Lung (tissue), 16 donors: ENCODE results near the gene TOE1. TPM values are rescaled to one million over a fixed set of nuclear protein-coding genes. Genes with fewer than 3 reads are reported as not detected.
"Not testable (repeated sequence)": the region's sequence is repeated elsewhere in the genome, so short reads cannot be mapped to it uniquely, and the experiment has no call there.

Experiments used
- ATAC-seq: fragments of 200-7000 bp; cut with Tn5 transposase; one replicate; pipeline ENCODE4 v1.9.1; 2020; ENCODE audit warnings: moderate number of reproducible peaks; ENCODE audit not compliant: insufficient read depth, low FRiP score
- DNase-seq, 3 donors: peaks; one replicate each; pipeline ENCODE4 v3.0.0-alpha.2; 2013 to 2017
- H3K27ac ChIP-seq, 2 donors: one replicate each; pipeline ENCODE4 v1.5.1; 2013; ENCODE audit warnings: mild to moderate bottlenecking in 2 of 2, moderate library complexity in 2 of 2, control low read depth in 1 of 2, inconsistent platforms in 1 of 2, low read depth in 1 of 2, low read length in 1 of 2
- H3K27me3 ChIP-seq, 3 donors: one replicate each; pipeline ENCODE4 v1.5.1; 2013; ENCODE audit warnings: low read length in 2 of 3; ENCODE audit not compliant: control insufficient read depth in 3 of 3, insufficient read depth in 3 of 3
- H3K36me3 ChIP-seq, 4 donors: one replicate each; pipeline ENCODE4 v1.5.1; 2013; ENCODE audit warnings: low read length in 4 of 4, mild to moderate bottlenecking in 1 of 4, moderate library complexity in 1 of 4; ENCODE audit not compliant: control insufficient read depth in 4 of 4, insufficient read depth in 4 of 4
- H3K4me1 ChIP-seq, 5 donors: one replicate each; pipeline ENCODE4 v1.5.1; 2013; ENCODE audit warnings: low read length in 5 of 5, mild to moderate bottlenecking in 2 of 5, moderate library complexity in 1 of 5; ENCODE audit not compliant: control insufficient read depth in 5 of 5, insufficient read depth in 5 of 5
- H3K4me3 ChIP-seq: one replicate; pipeline ENCODE4 v1.5.1; 2013; ENCODE audit warnings: mild to moderate bottlenecking, control low read depth, moderate library complexity
- H3K9ac ChIP-seq, 2 donors: one replicate each; pipeline ENCODE4 v1.5.1; 2013; ENCODE audit warnings: low read length in 2 of 2, control low read depth in 1 of 2; ENCODE audit not compliant: insufficient read depth in 1 of 2
- H3K9me3 ChIP-seq, 4 donors: one replicate each; pipeline ENCODE4 v1.5.1; 2013; ENCODE audit warnings: low read length in 3 of 4, mild to moderate bottlenecking in 1 of 4, moderate library complexity in 1 of 4; ENCODE audit not compliant: control insufficient read depth in 4 of 4, insufficient read depth in 3 of 4
- CTCF ChIP-seq: IDR thresholded peaks from 2 replicates; pipeline ENCODE4 v1.5.1; 2012; ENCODE audit warnings: mild to moderate bottlenecking; ENCODE audit errors: control extremely low read depth, extremely low read depth
- WGBS, 2 donors: extraction: QIAGEN DNeasy Blood & Tissue Kit; methylation state at CpG; one replicate each; pipeline ENCODE4 v1.1.7; 2013; 5-methylcytosine and 5-hydroxymethylcytosine counted together
- long read RNA-seq, 5 donors: transcript quantifications; one replicate each; lab custom pipeline, GENCODE V29; 2026
- polyA plus RNA-seq, 2 donors: library from polyadenylated mRNA; stranded (reverse); fragments of 200-250 nt; gene quantifications; one replicate each; pipeline ENCODE4 v1.2.1, GENCODE V29; 2013
- total RNA-seq, 2 donors: library from RNA; depleted of rRNA in 1 of 2; stranded (reverse); fragments of >200 nt in 1 of 2; gene quantifications; one replicate each; pipeline ENCODE4 v1.2.1, GENCODE V29; 2014 to 2021
- donor health status: control.
- donor health status: control.
- donor health status: Bipolar disorder and iron deficiency.
- donor health status: healthy.
- donor health status: DM: yes; HTN: yes; CAD: no.

Gene TOE1
- total RNA-seq (10 to 100 TPM in 1 of 2 donors, 1 to 10 TPM in 1; 6.4 to 10.9 TPM), polyA plus RNA-seq (10 to 100 TPM in 1 of 2 donors, 1 to 10 TPM in 1; 5.3 to 10.6 TPM)
- long read RNA-seq, donor 1, partial matches to known transcripts, result 0 of 3 reads
- long read RNA-seq, donor 1, other reads (novel, unspliced or antisense), result 0 of 3 reads
- long read RNA-seq, donor 2, result 0 reads
- long read RNA-seq, donor 3, partial matches to known transcripts, result 8 of 10 reads
- long read RNA-seq, donor 3, other reads (novel, unspliced or antisense), result 0 of 10 reads
- long read RNA-seq, donor 4, partial matches to known transcripts, result 6 of 7 reads
- long read RNA-seq, donor 4, other reads (novel, unspliced or antisense), result 0 of 7 reads
- long read RNA-seq, donor 5, partial matches to known transcripts, result 18 of 22 reads
- long read RNA-seq, donor 5, other reads (novel, unspliced or antisense), result 0 of 22 reads

GRCh38 chr1:45339789-45340558 lies at the start of gene TOE1, which contains the start of gene MUTYH:
TSS of gene TOE1 (plus strand) at chr1:45340170. CDS start at chr1:45340253, 83 bp downstream.
TSS of gene MUTYH (minus strand) at chr1:45340440. CDS start at chr1:45334505, 5,935 bp downstream.
- no peak for TF ChIP-seq CTCF
- H3K36me3 ChIP-seq, result peaks cover 5 to 30% (median 17%) of the 10 kb centered on the region in 4 donors
- peak within 1 kb of the TSS; percentile 92 to 99 for H3K27ac ChIP-seq
- peak within 1 kb of the TSS; percentile 80 for H3K4me3 ChIP-seq
- peak within 1 kb of the TSS; percentile 61 to 89 for H3K9ac ChIP-seq
- ATAC-seq, result peak; percentile 95
- 1% methylated on average over 67 to 70 of the region's 70 CpGs for WGBS, 2 donors
- peaks cover 3 to 12% (median 10%) of the 10 kb centered on the region in 5 donors for H3K4me1 ChIP-seq
- DNase-seq, result peak; percentile 91 to 95 (median 95)
- no peaks in the 10 kb centered on the region for H3K9me3 ChIP-seq
- no peaks in the 10 kb centered on the region for H3K27me3 ChIP-seq

DNA sequence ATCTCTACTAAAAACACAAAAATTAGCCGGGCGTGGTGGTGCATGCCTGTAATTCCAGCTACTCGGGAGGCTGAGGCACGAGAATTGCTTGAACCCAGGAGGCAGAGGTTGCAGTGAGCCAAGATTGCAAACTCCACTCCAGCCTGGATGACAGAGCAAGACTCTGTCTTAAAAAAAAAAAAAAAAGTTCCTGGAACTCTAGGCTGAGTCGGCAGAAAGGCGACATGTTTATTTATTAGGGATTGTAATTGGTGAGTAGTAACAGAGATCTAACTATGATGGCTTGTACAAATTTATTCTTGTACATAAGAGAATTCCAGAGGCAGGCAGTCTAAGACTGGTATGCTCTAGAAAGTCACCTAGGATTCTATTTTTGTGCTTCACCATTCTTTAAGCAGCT lies 49.0 kb upstream of the TOE1 start:
- H3K4me1 ChIP-seq, H3K27ac ChIP-seq, H3K36me3 ChIP-seq, DNase-seq, H3K9ac ChIP-seq, ATAC-seq, H3K27me3 ChIP-seq, H3K4me3 ChIP-seq, H3K9me3 ChIP-seq: not testable (repeated sequence)
- 78 to 82% methylated on average over 6 of the region's 6 CpGs for WGBS, 2 donors

DNA sequence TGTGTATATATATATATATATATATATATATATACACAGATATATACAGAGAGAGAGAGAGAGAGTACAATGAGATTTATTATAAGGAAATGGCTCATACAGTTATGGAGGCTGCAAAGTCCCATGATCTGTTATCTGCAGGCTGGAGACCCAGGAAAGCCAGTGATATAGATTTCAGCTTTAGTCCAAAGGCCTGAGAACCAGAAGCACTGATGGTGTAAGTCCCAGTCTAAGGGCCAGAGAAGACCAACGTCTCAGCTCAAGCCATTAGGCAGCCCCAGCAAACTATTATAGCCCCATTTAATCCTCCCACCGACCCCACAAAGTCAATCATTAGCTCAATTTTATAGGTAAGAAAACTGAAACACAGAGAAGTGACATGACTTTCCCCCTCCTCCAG lies 48.3 kb upstream of the TOE1 start:
- Histone ChIP-seq H3K9me3 (no peaks in the 10 kb centered on the region), H3K9ac (no peak overlapping the region), H3K4me1 (no peaks in the 10 kb centered on the region), H3K36me3 (no peaks in the 10 kb centered on the region), H3K27ac (no peak overlapping the region), H3K27me3 (no peaks in the 10 kb centered on the region), H3K4me3 (no peak overlapping the region)
- no peak for TF ChIP-seq CTCF
- 82 to 85% methylated on average over 2 of the region's 2 CpGs for WGBS, 2 donors
- ATAC-seq (no peak), DNase-seq (no peak)

GRCh38 chr1:45297666-45298356 lies 42.2 kb upstream of the TOE1 start:
- no peaks in the 10 kb centered on the region for H3K27me3 ChIP-seq
- no peak for TF ChIP-seq CTCF
- H3K36me3 ChIP-seq, result no peaks in the 10 kb centered on the region
- no peak overlapping the region for H3K27ac ChIP-seq
- H3K4me1 ChIP-seq, result no peaks in the 10 kb centered on the region
- no peak overlapping the region for H3K9ac ChIP-seq
- H3K4me3 ChIP-seq, result no peak overlapping the region
- no peaks in the 10 kb centered on the region for H3K9me3 ChIP-seq
- ATAC-seq (no peak), DNase-seq (no peak)
- WGBS, 2 donors, result 80 to 85% methylated on average over 8 of the region's 8 CpGs
